Esophagus (tissue), 2 donors: ENCODE data around the gene BAHD1. TPM values are rescaled to one million over a fixed set of nuclear protein-coding genes. Genes with fewer than 3 reads are reported as not detected.

ENCODE experiments used
- H3K27ac ChIP-seq, 2 donors: one replicate each; pipeline ENCODE4 v1.5.1; 2013; ENCODE audit warnings: low read depth in 2 of 2, mild to moderate bottlenecking in 2 of 2, inconsistent platforms in 1 of 2, low read length in 1 of 2, moderate library complexity in 1 of 2
- H3K27me3 ChIP-seq, 2 donors: one replicate each; pipeline ENCODE4 v1.6.1; 2013; ENCODE audit warnings: low read length in 2 of 2, control low read depth in 1 of 2, mild to moderate bottlenecking in 1 of 2; ENCODE audit not compliant: insufficient read depth in 2 of 2, control insufficient read depth in 1 of 2
- H3K36me3 ChIP-seq, 2 donors: one replicate each; pipeline ENCODE4 v1.6.1; 2013; ENCODE audit warnings: low read length in 1 of 2; ENCODE audit not compliant: control insufficient read depth in 2 of 2, insufficient read depth in 2 of 2
- H3K4me1 ChIP-seq, 2 donors: one replicate each; pipeline ENCODE4 v1.6.1; 2013; ENCODE audit warnings: low read length in 1 of 2; ENCODE audit not compliant: control insufficient read depth in 2 of 2, insufficient read depth in 2 of 2
- H3K4me3 ChIP-seq, 2 donors: one replicate each; pipeline ENCODE4 v1.5.1; 2013; ENCODE audit warnings: low read length in 2 of 2, mild to moderate bottlenecking in 2 of 2, low read depth in 1 of 2, moderate library complexity in 1 of 2
- H3K9me3 ChIP-seq, 2 donors: one replicate each; pipeline ENCODE4 v1.6.1; 2013; ENCODE audit warnings: mild to moderate bottlenecking in 2 of 2, low read depth in 1 of 2, low read length in 1 of 2, moderate library complexity in 1 of 2; ENCODE audit not compliant: control insufficient read depth in 2 of 2, insufficient read depth in 1 of 2
- WGBS, 2 donors: extraction: QIAGEN DNeasy Blood & Tissue Kit; methylation state at CpG; one replicate each; pipeline ENCODE4 v1.1.7; 2013; 5-methylcytosine and 5-hydroxymethylcytosine counted together
- polyA plus RNA-seq, 2 donors: library from polyadenylated mRNA; stranded (reverse); fragments of 200-250 nt; gene quantifications; one replicate each; pipeline ENCODE4 v1.2.3, GENCODE V29; 2013
- donor health status: healthy with polysubstance abuse.
- donor health status: Bipolar disorder and iron deficiency.

BAHD1 gene
- polyA plus RNA-seq, 2 donors: 6.7 to 8.1 TPM

DNA sequence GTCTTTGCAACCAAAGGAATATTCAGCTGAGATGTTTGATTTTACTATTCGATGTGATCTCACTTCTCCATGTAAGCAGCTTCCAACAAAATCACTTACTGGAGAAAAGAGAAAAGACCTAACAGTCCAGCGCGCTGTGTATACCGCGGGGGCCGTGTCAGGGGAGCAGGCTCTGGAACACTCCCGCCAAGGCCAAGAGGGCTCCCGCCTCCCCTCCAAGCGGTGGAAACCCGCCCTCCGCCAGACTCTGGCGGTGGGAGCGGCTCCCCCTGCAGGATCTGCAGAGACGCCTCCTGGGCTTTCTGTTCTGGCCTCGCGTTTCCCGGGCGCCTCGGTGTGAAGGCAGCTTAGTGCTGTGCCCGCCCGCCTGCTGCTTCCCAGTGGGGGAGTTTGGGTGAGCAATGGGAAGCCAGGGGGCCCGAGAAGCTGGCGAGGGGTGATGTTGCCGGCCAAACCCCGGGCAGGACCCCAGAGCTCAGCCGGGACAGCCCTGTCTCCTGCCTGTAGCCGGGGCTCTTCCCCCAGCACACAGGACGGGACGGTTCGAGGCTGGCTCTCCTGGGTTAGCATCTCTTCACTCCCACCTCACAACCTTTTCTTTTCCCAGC, 66.3 kb downstream of the BAHD1 start:
- WGBS, 2 donors: 4 to 7% methylated on average over 29 to 30 of the region's 30 CpGs
- Histone ChIP-seq H3K36me3 (no peaks in the 10 kb centered on the region), H3K27ac (no peak overlapping the region), H3K4me3 (peak overlapping the region in 1 of 2 donors; percentile 23), H3K4me1 (peaks cover 8% of the 10 kb centered on the region in 2 donors), H3K27me3 (no peaks in the 10 kb centered on the region), H3K9me3 (no peaks in the 10 kb centered on the region)

GRCh38 chr15:40508216-40508615, 67.5 kb downstream of the BAHD1 start:
- no peaks in the 10 kb centered on the region for H3K36me3 ChIP-seq
- no peak overlapping the region for H3K27ac ChIP-seq
- no peak overlapping the region for H3K4me3 ChIP-seq
- H3K9me3 ChIP-seq: no peaks in the 10 kb centered on the region
- H3K4me1 ChIP-seq: peaks cover 9% of the 10 kb centered on the region in 2 donors
- 88 to 89% methylated on average over 1 of the region's 1 CpG for WGBS, 2 donors
- H3K27me3 ChIP-seq: no peaks in the 10 kb centered on the region

DNA sequence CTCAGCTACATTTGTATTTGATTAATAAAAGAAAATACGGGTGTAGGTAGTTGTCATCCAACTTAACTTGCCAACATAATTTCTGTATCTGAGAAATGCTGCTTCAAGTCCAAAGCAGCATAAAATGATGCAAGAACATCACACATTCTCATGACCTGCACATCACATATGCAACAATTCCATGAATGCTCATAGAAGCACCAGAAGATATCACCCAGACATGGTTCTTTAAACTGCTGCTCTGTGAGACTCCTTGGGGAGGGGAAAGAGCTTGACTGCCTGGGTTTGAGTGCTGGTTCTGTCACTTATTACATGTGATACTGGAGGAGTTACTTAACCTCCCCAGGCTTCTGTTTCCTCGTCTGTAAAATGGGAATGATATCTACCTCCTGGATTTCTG, 69.4 kb downstream of the BAHD1 start:
- H3K36me3 ChIP-seq: no peaks in the 10 kb centered on the region
- 76 to 86% methylated on average over 2 of the region's 2 CpGs for WGBS, 2 donors
- no peak overlapping the region for H3K4me3 ChIP-seq
- H3K4me1 ChIP-seq: peaks cover 9% of the 10 kb centered on the region in 2 donors
- H3K27me3 ChIP-seq: no peaks in the 10 kb centered on the region
- no peaks in the 10 kb centered on the region for H3K9me3 ChIP-seq
- H3K27ac ChIP-seq: no peak overlapping the region

- WGBS, 2 donors: 14 to 15% methylated on average over 22 of the region's 22 CpGs
- Histone ChIP-seq H3K4me1 (peaks cover 9% of the 10 kb centered on the region in 2 donors), H3K36me3 (no peaks in the 10 kb centered on the region), H3K4me3 (peak overlapping the region; percentile 57 to 70), H3K9me3 (no peaks in the 10 kb centered on the region), H3K27ac (peak overlapping the region; percentile 8 to 58), H3K27me3 (no peaks in the 10 kb centered on the region)
These were observed 70.3 kb downstream of the BAHD1 start for GRCh38 chr15:40511093-40511471.

GRCh38 chr15:40511472-40512133, 70.8 kb downstream of the BAHD1 start:
- Histone ChIP-seq H3K27me3 (no peaks in the 10 kb centered on the region), H3K27ac (peak overlapping the region; percentile 8 to 58), H3K9me3 (no peaks in the 10 kb centered on the region), H3K4me3 (peak overlapping the region; percentile 57 to 70), H3K36me3 (no peaks in the 10 kb centered on the region), H3K4me1 (peaks cover 9% of the 10 kb centered on the region in 2 donors)
- 1 to 2% methylated on average over 57 to 61 of the region's 61 CpGs for WGBS, 2 donors

DNA sequence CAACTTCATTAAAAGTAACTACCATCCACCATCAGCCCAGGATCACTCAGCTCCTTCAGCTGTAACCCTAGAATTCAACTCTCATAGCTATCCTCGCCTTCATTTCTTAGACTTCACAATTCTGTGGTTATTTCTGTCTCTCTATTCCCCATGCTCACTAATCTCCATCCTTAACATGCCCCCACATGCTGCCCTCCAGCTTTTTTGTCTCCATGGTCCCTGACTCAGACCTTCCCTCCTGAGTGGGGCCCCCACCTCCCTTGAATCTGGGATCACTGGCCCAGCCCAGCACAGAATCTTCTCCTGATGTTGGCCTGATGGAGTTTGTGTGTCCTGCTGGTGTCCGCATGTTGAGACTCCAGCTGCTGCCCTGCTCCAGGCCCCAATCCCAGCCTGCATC, 71.7 kb downstream of the BAHD1 start:
- Histone ChIP-seq H3K36me3 (no peaks in the 10 kb centered on the region), H3K4me1 (peaks cover 9% of the 10 kb centered on the region in 2 donors), H3K9me3 (no peaks in the 10 kb centered on the region), H3K27ac (no peak overlapping the region), H3K4me3 (no peak overlapping the region), H3K27me3 (no peaks in the 10 kb centered on the region)
- 90 to 92% methylated on average over 2 of the region's 2 CpGs for WGBS, 2 donors

GRCh38 chr15:40513609-40514008, 72.9 kb downstream of the BAHD1 start:
- Histone ChIP-seq H3K4me1 (peaks cover 9% of the 10 kb centered on the region in 2 donors), H3K36me3 (no peaks in the 10 kb centered on the region), H3K27me3 (no peaks in the 10 kb centered on the region), H3K9me3 (no peaks in the 10 kb centered on the region), H3K27ac (no peak overlapping the region), H3K4me3 (no peak overlapping the region)
- WGBS, 2 donors: 73 to 80% methylated on average over 5 of the region's 5 CpGs

DNA sequence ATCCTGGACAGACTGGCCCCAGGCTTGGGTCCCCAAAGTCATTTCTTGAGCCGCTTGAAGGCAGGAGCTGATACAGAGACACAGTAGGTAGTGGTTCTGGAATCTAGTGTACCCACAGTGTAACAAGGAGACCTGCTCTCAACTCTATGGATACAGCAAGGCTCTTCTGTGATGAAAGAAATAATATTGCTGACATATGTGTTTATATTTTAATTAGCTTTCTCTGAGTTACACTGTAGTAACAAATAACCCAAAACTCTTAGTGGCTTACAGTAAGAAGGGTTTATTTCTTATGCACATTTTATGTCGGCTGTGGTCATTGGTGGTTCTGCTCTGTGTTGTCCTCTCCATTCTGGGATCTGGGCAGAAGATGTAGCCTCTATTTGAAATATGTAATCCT, 75.6 kb downstream of the BAHD1 start:
- H3K27ac ChIP-seq: no peak overlapping the region
- no peaks in the 10 kb centered on the region for H3K36me3 ChIP-seq
- H3K4me1 ChIP-seq: peaks cover 4 to 6% of the 10 kb centered on the region in 2 donors
- H3K9me3 ChIP-seq: no peaks in the 10 kb centered on the region
- H3K4me3 ChIP-seq: no peak overlapping the region
- no peaks in the 10 kb centered on the region for H3K27me3 ChIP-seq
- 96 to 97% methylated on average over 2 of the region's 2 CpGs for WGBS, 2 donors
